ENCODE data around the gene USF2. TPM values are rescaled to one million over a fixed set of nuclear protein-coding genes. Genes with fewer than 3 reads are reported as not detected.
A peak's percentile ranks its signal among the peaks of the same experiment; 100 is the strongest.
"Not testable (repeated sequence)": the region's sequence is repeated elsewhere in the genome, so short reads cannot be mapped to it uniquely, and the experiment has no call there.

The USF2 gene
- total RNA-seq, 4 donors from 2014 or later, result 98.5 to 172 (median 128) TPM

GRCh38 chr19:35284153-35285094, 15.7 kb downstream of the USF2 start:
- peaks cover 0 to 29% (median 2%) of the 10 kb centered on the region in 4 donors for H3K4me1 ChIP-seq

GRCh38 chr19:35285095-35285449, 16.3 kb downstream of the USF2 start:
- WGBS, 2 donors, result 16 to 31% methylated on average over 1 of the region's 1 CpG
- TF ChIP-seq POLR2A (IDR thresholded peaks at IDR 0.05) (no peak), EP300 (IDR thresholded peaks at IDR 0.05) (no peak), CTCF (IDR thresholded peaks at IDR 0.05) (no peak)
- peaks cover 0 to under 1% (median 0%) of the 10 kb centered on the region in 3 donors for H3K36me3 ChIP-seq
- H3K4me1 ChIP-seq, result peaks cover 0 to 22% (median 2%) of the 10 kb centered on the region in 4 donors
- H3K27me3 ChIP-seq, result no peaks in the 10 kb centered on the region
- H3K27ac ChIP-seq, result peak overlapping the region in 2 of 4 donors; percentile 52 to 60
- DNase-seq (ENCODE audit: low spot score in 2 of 2), result no peak
- H3K4me3 ChIP-seq, result peak overlapping the region in 1 of 4 donors; percentile 3
- H3K9me3 ChIP-seq, result no peaks in the 10 kb centered on the region

More at GRCh38 chr19:35284153-35285094, 15.7 kb downstream of the USF2 start:
- TF ChIP-seq EP300 (IDR thresholded peaks at IDR 0.05) (no peak), POLR2A (IDR thresholded peaks at IDR 0.05) (no peak), CTCF (IDR thresholded peaks at IDR 0.05) (no peak)
- H3K27ac ChIP-seq, result peak overlapping the region in 2 of 4 donors; percentile 52 to 60
- peak overlapping the region in 1 of 4 donors; percentile 3 for H3K4me3 ChIP-seq
- no peaks in the 10 kb centered on the region for H3K9me3 ChIP-seq
- 62 to 74% methylated on average over 17 of the region's 17 CpGs for WGBS, 2 donors
- no peak for DNase-seq (ENCODE audit: low spot score in 2 of 2)
- H3K36me3 ChIP-seq, result peaks cover 0 to 7% (median 0%) of the 10 kb centered on the region in 3 donors
- no peaks in the 10 kb centered on the region for H3K27me3 ChIP-seq

GRCh38 chr19:35285465-35285864, 16.7 kb downstream of the USF2 start:
- Histone ChIP-seq H3K4me1 (peaks cover 0 to 20% (median 2%) of the 10 kb centered on the region in 4 donors), H3K27ac (peak overlapping the region in 2 of 4 donors; percentile 52 to 60)
- H3K9me3 ChIP-seq; H3K4me3 ChIP-seq; H3K27me3 ChIP-seq; DNase-seq (ENCODE audit: low spot score in 2 of 2); H3K36me3 ChIP-seq: not testable (repeated sequence)
- WGBS, 2 donors, result 87 to 92% methylated on average over 3 of the region's 3 CpGs

- not testable (repeated sequence) for H3K36me3 ChIP-seq; H3K9me3 ChIP-seq; H3K4me3 ChIP-seq; DNase-seq (ENCODE audit: low spot score in 2 of 2); H3K27ac ChIP-seq; H3K27me3 ChIP-seq
- peaks cover 0 to 20% (median 2%) of the 10 kb centered on the region in 4 donors for H3K4me1 ChIP-seq
- 67 to 73% methylated on average over 5 of the region's 5 CpGs for WGBS, 2 donors
Measured at GRCh38 chr19:35286101-35286500, 17.3 kb downstream of the USF2 start.

- no peak for TF ChIP-seq CTCF (IDR thresholded peaks at IDR 0.05)
- TF ChIP-seq POLR2A (IDR thresholded peaks at IDR 0.05), result no peak
- TF ChIP-seq EP300 (IDR thresholded peaks at IDR 0.05), result no peak
- WGBS, 2 donors, result 77 to 85% methylated on average over 10 of the region's 10 CpGs
- H3K27ac ChIP-seq, result no peak overlapping the region
- peaks cover 0 to 12% of the 10 kb centered on the region in 2 donors for H3K27me3 ChIP-seq
- no peaks in the 10 kb centered on the region for H3K9me3 ChIP-seq
- no peaks in the 10 kb centered on the region for H3K36me3 ChIP-seq
- H3K4me3 ChIP-seq, result no peak overlapping the region
- peaks cover 0 to 16% (median 1%) of the 10 kb centered on the region in 4 donors for H3K4me1 ChIP-seq
- DNase-seq (ENCODE audit: low spot score in 2 of 2), result no peak
Measured at GRCh38 chr19:35287713-35288112, 19.0 kb downstream of the USF2 start.

- DNase-seq (ENCODE audit: low spot score in 2 of 2), result no peak
- TF ChIP-seq EP300 (IDR thresholded peaks at IDR 0.05) (no peak), CTCF (IDR thresholded peaks at IDR 0.05) (no peak), POLR2A (IDR thresholded peaks at IDR 0.05) (no peak)
Measured at GRCh38 chr19:35288331-35288730, 19.6 kb downstream of the USF2 start.

More at GRCh38 chr19:35288331-35288730, 19.6 kb downstream of the USF2 start:
- Histone ChIP-seq H3K4me3 (no peak overlapping the region), H3K27ac (no peak overlapping the region), H3K36me3 (no peaks in the 10 kb centered on the region), H3K27me3 (peaks cover 0 to 18% of the 10 kb centered on the region in 2 donors), H3K9me3 (no peaks in the 10 kb centered on the region), H3K4me1 (peaks cover 0 to 16% (median 0%) of the 10 kb centered on the region in 4 donors)
- 51 to 87% methylated on average over 2 of the region's 2 CpGs for WGBS, 2 donors
